ENCODE data around the gene CD44.

Gene CD44

DNA sequence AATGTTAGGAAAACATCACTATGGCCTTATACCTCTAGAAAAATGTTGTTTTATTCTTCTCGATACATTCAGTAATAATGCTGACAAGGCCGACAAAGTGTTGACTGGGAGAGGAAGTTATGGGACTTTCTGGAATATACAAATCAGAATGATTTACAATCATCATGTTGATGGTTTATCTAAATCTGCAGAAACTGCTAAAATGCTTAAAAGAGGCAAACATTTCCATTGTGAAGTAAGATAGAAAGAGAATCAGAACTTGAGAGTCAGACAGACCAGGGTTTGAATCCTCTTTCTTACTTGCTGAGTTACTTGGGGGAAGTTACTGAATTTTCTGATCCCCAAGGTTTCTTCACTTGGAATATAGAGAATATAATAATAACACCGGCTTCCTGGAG lies 89.4 kb downstream of the CD44 start:
- TF ChIP-seq, protein P1, sequence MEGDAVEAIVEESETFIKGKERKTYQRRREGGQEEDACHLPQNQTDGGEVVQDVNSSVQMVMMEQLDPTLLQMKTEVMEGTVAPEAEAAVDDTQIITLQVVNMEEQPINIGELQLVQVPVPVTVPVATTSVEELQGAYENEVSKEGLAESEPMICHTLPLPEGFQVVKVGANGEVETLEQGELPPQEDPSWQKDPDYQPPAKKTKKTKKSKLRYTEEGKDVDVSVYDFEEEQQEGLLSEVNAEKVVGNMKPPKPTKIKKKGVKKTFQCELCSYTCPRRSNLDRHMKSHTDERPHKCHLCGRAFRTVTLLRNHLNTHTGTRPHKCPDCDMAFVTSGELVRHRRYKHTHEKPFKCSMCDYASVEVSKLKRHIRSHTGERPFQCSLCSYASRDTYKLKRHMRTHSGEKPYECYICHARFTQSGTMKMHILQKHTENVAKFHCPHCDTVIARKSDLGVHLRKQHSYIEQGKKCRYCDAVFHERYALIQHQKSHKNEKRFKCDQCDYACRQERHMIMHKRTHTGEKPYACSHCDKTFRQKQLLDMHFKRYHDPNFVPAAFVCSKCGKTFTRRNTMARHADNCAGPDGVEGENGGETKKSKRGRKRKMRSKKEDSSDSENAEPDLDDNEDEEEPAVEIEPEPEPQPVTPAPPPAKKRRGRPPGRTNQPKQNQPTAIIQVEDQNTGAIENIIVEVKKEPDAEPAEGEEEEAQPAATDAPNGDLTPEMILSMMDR (IDR thresholded peaks at IDR 0.05; ENCODE audit: control insufficient read depth, extremely low read depth, insufficient read depth) = no peak
- DNase-seq (ENCODE audit: low read depth) = no peak
- H3K4me3 ChIP-seq (ENCODE audit: low read depth, low read length) = no peak overlapping the region

DNA sequence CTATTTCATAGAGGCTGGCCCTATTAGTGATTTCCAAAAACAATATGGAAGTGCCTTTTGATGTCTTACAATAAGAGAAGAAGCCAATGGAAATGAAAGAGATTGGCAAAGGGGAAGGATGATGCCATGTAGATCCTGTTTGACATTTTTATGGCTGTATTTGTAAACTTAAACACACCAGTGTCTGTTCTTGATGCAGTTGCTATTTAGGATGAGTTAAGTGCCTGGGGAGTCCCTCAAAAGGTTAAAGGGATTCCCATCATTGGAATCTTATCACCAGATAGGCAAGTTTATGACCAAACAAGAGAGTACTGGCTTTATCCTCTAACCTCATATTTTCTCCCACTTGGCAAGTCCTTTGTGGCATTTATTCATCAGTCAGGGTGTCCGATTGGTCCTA lies 91.4 kb downstream of the CD44 start:
- TF ChIP-seq, protein P1 (IDR thresholded peaks at IDR 0.05; ENCODE audit: control insufficient read depth, extremely low read depth, insufficient read depth) = no peak
- no peak overlapping the region for H3K4me3 ChIP-seq (ENCODE audit: low read depth, low read length)

DNA sequence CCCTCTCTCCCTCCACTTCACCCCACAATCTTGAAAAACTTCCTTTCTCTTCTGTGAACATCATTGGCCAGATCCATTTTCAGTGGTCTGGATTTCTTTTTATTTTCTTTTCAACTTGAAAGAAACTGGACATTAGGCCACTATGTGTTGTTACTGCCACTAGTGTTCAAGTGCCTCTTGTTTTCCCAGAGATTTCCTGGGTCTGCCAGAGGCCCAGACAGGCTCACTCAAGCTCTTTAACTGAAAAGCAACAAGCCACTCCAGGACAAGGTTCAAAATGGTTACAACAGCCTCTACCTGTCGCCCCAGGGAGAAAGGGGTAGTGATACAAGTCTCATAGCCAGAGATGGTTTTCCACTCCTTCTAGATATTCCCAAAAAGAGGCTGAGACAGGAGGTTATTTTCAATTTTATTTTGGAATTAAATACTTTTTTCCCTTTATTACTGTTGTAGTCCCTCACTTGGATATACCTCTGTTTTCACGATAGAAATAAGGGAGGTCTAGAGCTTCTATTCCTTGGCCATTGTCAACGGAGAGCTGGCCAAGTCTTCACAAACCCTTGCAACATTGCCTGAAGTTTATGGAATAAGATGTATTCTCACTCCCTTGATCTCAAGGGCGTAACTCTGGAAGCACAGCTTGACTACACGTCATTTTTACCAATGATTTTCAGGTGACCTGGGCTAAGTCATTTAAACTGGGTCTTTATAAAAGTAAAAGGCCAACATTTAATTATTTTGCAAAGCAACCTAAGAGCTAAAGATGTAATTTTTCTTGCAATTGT lies 92.3 kb downstream of the CD44 start:
- DNase-seq (ENCODE audit: low read depth) = no peak
- TF ChIP-seq, protein P1 (IDR thresholded peaks at IDR 0.05; ENCODE audit: control insufficient read depth, extremely low read depth, insufficient read depth) = no peak
- no peak overlapping the region for H3K4me3 ChIP-seq (ENCODE audit: low read depth, low read length)

More for the DNA sequence above, 91.4 kb downstream of the CD44 start:
- DNase-seq (ENCODE audit: low read depth) = no peak

DNA sequence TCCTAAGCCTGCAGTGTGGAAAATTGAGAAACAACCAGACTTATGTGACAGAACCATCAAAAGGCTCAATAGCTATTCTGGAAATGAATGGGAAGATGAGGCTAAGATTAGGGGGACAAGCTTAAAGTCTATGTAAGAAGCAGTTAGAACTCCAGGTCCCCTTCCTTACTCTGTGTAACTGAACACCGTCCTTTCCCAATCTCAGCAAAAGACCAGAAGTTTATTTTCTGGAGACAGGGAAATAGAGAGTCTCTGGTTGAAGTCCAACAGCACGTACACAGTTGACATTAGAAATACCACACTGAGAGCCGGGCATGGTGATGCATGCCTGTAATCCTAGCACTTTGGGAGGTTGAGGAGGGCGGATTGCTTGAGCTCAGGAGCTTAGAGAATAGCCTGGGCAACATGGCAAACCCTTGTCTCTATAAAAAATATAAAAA lies 93.9 kb downstream of the CD44 start:
- TF ChIP-seq, protein P1 (IDR thresholded peaks at IDR 0.05; ENCODE audit: control insufficient read depth, extremely low read depth, insufficient read depth) = no peak
- DNase-seq (ENCODE audit: low read depth) = no peak
- H3K4me3 ChIP-seq (ENCODE audit: low read depth, low read length) = no peak overlapping the region

DNA sequence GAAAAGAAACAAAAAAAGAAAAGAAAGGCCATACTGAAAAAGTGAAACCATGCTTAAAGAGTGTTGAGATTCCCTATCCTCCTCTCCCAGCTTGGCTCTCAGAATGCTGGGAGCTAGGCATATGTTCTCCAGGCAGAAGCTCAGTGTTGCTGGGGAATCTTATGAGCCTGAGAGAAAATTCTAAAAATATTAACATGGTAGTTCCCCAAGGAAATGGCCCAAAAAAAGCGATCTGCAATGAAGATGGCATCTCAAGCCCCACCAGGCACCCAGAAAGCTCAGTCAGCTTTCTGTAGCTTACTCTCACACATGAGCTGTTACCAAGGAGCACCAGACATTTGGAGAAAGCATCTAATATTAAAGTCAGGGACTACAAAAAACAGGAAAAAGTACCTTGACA lies 94.5 kb downstream of the CD44 start:
- TF ChIP-seq, protein P1 (IDR thresholded peaks at IDR 0.05; ENCODE audit: control insufficient read depth, extremely low read depth, insufficient read depth) = no peak
- no peak for DNase-seq (ENCODE audit: low read depth)

DNA sequence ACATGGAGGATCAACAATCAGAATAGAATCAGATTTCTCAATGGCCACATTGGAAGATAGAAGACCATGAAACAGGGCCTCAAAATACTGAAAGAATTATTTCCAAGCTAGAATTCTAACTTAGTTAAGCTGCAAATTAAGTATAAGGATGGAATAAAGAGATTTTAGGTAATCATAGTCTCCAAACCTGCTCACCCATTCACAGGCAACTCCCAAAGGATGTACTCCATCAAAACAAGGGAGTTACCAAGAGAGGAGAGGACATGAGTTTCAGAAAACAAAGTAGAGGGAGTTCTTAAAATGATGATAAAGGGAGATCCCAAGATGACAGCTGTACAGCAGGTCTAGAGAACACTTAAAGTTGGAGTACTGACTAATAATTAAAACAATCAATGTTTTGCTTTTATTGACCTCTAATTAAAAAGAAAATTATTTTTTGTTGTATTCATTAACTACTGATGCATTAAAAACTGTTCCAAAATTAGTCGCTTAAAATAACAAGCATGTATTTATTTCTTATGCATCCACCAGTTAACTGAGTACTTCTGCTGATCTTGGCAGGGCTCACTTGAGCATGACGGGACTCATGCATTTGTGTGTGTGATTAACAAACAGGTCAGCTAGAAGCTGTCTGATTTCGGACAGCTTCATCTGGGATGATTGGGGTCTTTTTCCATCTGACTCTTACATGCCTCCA lies 95.6 kb downstream of the CD44 start:
- TF ChIP-seq, protein P1 (IDR thresholded peaks at IDR 0.05; ENCODE audit: control insufficient read depth, extremely low read depth, insufficient read depth) = no peak
- no peak for DNase-seq (ENCODE audit: low read depth)
- H3K4me3 ChIP-seq (ENCODE audit: low read depth, low read length) = no peak overlapping the region

More for the DNA sequence above, 94.5 kb downstream of the CD44 start:
- H3K4me3 ChIP-seq (ENCODE audit: low read depth, low read length) = no peak overlapping the region

Data from LNCaP clone FGC (cell line).